DMS 273 treated with DMSO at 0.1 percent for 48 hours (cell line): ENCODE results near the gene MET.

Experiments used
- DNase-seq: peaks from one replicate; lab custom pipeline; 2025; lab: John Stamatoyannopoulos, UW

The MET gene

GRCh38 chr7:116665332-116665996 lies 6.5 kb upstream of the MET start:
- DNase-seq: no peak

DNA sequence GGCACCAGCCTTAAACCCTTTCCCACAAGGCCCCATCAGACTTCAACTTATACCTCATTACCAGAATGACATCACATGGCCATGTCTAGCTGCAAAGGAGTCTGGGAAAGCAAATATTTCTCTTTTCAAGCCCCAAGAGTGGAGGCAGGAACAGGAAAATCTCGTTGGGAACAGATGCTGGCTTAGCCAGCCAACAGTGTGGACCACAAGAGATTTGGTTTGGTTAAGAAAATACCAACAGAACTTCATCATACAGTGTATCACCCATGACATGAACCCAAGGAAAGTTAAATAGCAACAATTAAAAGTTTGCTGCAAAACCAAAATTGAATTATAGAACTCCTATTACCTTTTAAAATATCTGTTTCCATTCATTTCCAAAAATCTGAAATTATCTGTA lies 2.2 kb upstream of the MET start:
- DNase-seq: no peak

DNA sequence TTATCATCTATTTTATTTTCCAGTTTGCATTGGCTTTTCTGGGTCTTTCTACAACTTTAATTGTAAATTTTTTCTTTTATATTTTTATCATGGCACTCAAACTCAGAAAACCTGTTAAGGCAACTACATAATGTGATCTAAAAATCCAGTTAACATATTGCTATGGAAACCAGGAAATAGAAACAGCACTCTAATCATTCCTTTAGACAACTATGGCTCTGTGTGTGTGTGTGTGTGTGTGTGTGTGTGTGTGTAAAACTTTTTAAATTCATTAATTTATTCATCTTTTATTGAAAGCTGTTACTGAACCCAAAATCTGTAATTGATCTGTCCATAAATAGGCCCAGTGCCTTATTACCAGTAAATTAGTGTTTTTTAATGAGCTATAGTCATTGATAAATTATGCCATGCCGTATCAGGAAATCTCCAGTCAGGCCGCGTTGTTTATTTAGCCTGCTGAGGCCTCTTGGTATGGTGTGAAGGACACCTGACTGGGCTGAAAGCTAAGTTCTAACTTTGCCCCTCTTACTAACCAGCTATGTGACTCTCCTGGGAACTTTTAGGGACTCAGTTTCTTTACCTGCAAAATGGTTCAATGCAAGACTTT lies 1.5 kb upstream of the MET start:
- DNase-seq: no peak

DNA sequence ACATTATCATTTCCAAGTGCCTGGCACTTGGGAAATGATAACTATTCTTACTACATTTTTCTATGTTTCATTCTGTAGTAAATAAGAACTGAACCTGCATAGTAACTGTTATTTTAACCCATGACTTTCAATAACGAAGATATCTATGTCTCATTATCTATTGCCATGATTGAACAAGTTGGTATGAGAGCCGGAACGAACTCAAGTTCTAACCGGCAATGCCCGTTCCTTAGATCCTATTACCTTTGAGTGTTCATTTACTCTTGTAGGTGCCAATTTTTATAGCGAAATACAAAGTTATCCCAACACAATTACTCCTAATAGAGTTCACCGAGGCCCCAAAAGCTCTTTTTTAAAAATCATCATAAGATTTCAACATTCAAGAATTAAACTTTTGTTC lies 885 bp upstream of the MET start:
- no peak for DNase-seq

GRCh38 chr7:116672596-116673456 lies 830 bp downstream of the MET start:
- DNase-seq: no peak

- no peak for DNase-seq
These were observed 1.5 kb downstream of the MET start for GRCh38 chr7:116673457-116673865.

DNA sequence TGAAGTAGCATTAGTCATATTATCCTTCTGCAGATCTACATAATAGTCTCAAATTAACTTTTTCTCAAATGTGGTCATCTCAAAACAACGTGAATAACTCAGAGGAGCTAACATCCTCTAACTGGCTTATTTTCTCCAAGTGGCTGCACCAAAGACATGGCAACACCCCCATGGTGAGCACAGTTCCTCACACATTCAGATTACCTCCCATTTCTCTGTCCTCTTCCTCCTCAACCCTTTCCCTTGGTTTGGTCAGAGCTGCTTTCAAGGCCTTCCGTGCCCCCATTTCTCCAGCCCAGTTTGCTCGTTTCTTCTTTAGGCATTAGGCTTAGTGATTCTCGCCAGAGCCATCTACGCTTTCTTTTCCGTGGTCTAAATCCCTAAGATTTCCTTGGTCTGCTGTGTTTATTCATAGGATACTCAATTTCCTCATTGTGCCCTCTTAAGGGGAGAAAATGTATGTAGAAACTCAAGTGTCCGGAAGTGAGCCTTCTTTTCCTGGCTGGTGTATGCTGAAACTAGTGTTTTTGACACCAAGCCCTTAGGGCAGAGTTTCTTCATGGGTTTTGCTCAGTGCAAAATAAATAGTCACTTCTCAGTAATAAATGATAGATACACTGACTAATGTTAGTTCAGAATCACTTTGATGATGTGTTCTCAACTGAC lies 2.6 kb downstream of the MET start:
- DNase-seq: no peak

GRCh38 chr7:116675812-116676355 lies 3.9 kb downstream of the MET start:
- DNase-seq: no peak

DNA sequence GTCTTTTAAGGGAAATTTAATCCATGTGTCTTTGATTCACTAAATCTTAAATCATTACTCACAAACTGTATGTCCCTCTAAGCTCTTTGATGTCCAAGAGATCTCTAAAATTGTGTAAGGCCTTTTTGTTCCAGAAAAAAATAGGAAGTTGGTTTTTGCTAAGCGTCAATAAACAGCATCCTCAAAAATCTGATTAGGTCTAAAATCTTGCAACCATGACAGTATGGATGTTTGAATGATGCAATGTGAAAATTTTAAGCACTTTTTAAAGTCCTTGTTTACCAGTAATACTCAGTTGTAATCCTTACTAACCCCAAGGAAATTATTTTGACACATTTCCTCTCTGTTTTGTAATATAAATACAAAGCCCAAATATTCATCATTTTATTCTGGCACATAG lies 6.8 kb downstream of the MET start:
- DNase-seq: no peak

DNA sequence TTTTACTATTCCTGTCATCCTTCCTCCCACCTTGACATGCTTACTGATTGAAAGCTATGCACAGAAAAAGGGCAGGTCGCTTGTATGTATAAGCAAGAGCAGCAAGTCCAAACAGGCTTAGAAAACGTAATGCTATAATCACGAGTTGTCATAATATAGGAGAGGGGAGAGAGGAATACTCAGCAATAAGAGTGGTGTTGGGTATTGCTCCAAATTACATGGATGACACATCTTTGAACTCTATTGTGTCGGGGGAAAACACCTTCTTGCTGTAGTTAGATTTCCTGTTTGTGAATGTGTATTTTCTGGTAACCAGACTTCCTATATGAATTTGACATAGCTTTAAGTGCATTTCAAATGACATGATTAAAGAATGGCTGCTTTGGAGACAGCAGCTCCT lies 7.5 kb downstream of the MET start:
- no peak for DNase-seq

DNA sequence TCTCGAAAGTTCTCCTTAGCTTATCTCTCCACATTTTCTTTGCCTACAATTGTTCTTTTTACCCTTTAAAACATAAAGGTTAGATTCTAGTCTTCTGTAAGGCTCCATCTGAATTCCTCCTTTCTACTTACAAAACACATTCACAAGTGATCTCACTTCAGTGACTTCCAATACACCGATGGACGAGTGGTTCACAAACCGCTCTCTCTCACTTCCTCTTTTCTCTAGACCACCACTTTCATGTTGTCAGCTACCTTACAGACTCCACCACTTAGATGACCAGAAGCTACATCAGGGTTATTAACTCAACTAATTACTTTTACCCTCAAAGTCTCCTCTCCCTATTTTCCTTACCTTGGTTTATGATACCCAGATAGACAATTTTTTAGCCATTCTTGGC lies 11.8 kb downstream of the MET start:
- DNase-seq: no peak

- no peak for DNase-seq
These were observed 14.0 kb downstream of the MET start for GRCh38 chr7:116686033-116686432.

DNA sequence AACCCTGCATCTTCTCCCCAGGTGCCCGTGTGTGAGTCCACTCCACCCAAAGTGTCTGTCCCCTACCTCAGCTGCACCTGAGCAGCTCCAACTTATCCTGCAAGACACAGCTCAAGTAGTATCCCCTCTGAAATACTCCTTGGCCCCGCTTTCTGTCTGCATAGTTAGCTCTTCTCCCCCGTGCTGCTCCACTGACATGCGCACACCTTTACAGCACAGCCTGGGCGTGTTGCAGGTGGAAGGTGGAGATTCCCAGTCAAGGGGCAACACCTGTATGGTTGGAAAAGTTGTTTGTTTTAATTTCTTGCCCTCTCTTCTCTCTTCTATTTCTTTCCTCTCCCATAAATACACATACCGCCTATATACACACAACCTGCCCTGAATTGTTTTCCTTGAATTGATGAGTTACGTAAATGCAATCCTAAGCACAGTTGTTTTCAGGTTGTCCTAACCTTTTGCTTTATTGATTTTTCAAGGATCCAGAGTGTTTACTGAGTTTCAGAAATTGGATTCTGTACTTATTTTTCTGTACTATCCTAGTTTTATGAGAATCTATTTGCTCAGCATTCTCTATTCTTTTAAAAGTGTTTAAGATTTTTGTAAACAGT lies 14.9 kb downstream of the MET start:
- no peak for DNase-seq

- no peak for DNase-seq
These were observed 15.8 kb downstream of the MET start for GRCh38 chr7:116687801-116688201.

DNA sequence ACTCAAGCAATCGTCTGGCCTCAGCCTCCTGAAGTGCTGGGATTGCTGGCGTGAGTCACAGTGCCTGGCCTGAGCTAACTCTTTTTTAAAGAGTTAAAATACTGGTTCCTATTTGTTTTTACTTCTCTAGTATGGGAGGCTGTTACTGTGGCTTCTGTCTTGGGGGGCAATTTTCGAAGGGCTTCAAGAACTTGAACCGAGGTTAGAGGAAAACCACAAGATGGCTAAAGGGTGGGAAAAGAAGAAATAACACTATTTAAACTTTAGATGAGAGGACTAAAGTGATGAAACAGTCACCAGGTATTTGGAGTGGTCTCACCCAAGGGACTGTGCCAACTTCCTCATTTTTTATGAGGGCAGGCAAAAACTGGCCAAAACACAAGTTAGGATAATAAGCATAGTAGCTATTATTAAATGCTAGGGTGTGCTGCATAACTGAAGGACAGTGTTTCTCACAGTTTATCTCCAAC lies 17.8 kb downstream of the MET start:
- no peak for DNase-seq

- no peak for DNase-seq
These were observed 19.7 kb downstream of the MET start for GRCh38 chr7:116691664-116692063.

DNA sequence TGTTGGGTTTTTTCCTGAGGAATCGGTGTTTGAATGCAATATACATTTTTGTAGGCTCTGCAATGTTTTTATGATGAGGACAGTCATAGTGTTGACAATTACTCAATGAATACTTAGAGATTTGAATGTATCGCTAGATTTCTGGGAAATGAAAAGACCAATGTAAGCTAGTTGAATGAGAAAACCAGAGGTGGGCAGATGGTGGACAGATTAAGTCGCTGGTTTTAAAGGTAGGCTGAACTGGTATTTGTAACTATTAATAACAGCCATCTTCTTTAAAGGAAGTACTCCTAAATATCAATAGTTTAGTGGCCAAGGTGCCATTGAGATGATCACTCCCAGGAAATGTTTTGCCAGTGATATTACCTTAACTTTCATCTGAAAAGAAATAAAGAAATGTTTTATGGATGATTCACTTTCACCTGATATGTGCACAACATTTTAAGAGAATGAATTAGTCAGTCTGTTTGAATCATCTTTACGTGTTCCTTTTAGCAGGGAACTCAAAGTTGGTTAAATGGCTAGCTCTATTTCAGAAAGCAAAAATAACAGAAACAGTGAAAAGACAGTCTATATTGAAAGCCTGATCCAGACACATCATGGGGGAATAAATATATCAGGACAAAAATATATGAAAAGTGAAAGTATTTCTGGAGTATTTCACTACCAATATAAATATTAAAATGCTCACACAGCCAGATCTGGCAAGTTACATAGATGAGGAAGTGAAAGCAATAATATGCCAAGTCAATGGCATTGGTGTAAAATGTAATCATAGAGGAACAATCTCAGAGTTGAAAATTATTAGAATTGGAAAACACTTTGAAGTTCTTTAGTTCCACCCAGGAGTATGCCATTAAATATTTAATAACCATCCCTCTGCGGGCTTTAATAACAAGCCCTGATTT lies 20.7 kb downstream of the MET start:
- DNase-seq: no peak

DNA sequence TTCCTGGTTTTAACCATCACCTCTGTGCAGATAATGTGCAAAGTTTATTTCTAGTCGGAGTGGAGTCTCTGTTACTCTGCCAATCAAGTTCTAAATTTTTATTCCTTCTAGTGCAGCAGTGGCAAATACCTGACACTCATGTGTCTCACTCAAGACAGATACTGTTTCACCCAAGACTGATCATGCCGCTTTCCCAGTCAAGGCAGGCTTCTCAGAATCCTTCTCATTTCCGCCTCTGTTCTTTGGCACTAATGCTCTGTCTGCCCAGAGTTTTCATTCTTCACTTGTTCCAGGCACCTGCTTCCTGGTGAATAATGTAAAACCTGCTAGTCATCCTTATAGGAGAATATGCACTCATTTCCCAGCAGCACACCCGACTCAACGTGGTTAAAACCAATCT lies 24.7 kb downstream of the MET start:
- DNase-seq: no peak

DNA sequence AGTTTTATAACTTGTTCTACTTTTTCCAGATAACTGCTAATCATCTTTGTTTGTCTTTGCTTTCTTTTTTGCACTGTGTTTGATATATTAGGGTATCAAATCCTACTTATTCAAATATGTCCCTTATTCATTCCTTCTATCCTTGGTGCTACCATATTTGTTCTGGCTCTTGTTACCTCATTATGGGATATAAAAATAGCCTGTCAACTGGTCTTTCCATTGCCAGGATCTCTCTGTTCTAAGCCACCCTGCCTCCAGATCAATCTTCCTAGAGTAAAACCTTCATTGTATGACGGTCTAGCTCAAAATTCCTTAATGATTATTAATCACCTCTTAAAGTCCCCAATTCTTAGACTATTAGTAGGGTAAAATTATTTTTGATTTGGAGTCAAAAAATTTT lies 25.2 kb downstream of the MET start:
- no peak for DNase-seq

- DNase-seq: no peak
These were observed 25.8 kb downstream of the MET start for GRCh38 chr7:116697761-116698160.

DNA sequence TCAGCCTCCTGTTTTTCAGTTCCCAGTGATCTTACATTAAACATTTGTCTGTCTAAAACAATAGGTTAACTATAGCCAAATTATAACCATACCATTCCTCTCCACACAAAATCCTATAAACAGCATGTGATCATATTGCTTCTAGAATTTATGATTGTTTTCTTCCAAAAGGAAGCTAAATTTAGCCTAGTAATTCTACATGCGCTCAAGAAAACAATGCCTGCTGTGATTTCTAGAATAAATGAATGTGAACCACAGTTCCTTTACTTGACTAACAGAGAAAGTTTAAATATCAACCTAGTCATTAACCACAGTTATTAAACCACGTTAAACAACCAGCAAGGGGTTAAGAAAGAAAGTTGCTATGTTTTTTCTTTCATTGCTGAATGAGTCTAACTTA lies 26.4 kb downstream of the MET start:
- DNase-seq: no peak
